Activated T-helper 9 cell treated with anti-CD3 and anti-CD28 coated beads, Interleukin-2, amount 50 U/mL, for 16 hours (primary cell): ENCODE data around the gene ACAA1.
"Not testable (repeated sequence)": the region's sequence is repeated elsewhere in the genome, so short reads cannot be mapped to it uniquely, and the experiment has no call there.

Source experiments
- DNase-seq: peaks from one replicate; pipeline ENCODE4 v3.0.0-alpha.2; 2020; ENCODE audit warnings: low read depth

Gene ACAA1, protein sequence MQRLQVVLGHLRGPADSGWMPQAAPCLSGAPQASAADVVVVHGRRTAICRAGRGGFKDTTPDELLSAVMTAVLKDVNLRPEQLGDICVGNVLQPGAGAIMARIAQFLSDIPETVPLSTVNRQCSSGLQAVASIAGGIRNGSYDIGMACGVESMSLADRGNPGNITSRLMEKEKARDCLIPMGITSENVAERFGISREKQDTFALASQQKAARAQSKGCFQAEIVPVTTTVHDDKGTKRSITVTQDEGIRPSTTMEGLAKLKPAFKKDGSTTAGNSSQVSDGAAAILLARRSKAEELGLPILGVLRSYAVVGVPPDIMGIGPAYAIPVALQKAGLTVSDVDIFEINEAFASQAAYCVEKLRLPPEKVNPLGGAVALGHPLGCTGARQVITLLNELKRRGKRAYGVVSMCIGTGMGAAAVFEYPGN

DNA sequence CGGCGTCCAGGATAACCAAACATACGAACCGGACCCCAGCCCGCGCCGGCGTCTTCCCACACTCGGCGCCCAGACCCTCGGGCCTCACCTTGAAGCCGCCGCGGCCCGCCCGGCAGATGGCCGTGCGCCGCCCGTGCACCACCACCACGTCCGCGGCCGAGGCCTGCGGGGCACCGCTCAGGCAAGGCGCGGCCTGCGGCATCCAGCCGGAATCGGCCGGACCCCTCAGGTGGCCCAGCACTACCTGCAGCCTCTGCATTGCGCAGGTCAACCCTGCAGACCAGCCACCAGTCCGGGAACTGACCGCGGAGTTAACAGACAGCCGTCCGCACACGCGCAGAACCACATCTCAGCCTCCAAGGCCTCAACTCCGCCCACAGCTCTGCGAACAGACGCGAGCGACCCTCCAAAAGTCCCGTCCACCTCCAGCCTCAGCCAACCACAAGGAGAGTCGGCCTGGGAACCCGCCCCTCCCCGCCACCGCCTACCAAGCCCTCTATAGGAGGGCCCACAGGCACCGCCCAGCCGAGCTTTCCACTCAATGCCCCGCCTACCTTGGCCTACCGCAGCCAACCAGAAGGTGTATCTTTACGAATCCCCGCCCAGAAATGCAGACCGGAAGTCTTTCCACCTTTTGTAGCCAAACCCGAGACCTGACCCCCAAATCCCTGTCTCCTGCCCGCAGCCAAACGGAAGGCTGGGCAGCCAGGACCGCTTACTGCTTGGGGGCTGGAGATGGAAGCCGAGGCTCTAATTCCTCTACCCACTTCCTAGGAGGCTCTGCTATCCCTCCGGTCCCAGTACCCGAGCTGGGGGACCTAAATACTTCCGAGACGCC lies at the start of gene ACAA1:
TSS of gene ACAA1 (minus strand) at position 351 of the 838 bp plus-strand sequence. CDS start at position 259, 92 bp downstream.
- peak; percentile 97 for DNase-seq

DNA sequence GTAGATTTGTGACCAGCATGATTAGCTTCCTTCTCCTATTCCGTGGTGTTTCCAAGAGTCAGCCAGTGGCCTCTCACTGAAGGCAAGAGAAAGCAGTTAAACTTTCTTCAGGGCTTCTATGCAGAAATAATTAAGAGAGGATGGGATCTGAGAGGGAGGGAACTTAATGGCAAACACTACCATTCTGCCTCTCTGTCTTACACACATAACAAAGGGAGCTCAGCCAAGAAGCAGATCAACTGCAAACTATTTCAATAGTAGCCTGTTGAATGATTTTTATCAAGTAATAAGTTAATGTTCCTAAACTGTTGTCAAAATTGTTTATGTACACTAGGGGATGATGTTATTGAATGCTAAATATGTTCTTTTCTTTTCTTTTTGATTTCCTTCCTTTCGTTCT lies 40.3 kb upstream of the ACAA1 start:
- DNase-seq = no peak

DNA sequence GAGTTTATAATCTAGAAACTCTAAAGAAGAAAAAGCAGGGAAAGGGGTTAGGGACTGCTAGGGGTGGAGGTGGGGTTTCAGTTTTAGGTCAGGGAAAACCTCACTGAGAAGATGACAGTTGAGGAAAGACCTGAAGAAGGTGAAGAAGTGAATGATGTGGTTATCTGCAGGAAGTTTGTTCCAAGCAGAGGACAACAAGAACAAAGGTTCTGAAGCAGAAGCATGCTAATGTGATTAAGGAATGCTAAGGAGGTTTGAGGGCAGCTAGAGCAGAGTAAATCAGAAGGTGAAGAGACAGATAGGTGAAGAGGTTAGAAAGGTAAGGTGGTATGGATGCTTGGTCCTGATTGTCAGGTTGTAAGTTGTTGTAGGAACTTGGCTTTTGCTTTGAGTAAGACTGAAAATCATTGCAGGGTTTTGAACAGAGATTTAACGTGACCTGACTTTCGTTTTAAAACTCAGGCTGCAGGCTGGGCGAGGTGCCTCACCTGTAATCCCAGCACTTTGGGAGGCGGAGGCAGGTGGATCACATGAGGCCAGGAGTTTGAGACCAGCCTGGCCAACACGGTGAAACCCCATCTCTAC lies 37.0 kb upstream of the ACAA1 start:
- no peak for DNase-seq

DNA sequence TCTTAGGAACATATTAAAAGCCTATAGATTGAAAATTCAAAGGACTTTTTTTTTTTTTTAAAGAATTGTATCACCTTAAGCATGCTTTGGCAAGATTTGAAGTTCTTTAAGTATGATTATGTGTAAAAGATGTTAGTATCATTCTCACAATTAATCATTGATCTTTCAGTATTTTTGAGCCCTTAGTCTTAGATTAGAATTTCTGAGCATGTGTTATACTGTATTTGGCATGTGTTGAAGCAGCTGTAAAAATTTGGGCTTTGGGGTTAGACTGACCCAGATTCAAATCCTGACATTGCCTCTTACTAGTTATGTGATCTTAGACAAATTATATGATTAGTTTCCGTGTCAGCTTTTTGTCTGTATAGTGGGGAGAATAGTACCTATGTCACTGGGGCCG lies 34.7 kb upstream of the ACAA1 start:
- no peak for DNase-seq

DNA sequence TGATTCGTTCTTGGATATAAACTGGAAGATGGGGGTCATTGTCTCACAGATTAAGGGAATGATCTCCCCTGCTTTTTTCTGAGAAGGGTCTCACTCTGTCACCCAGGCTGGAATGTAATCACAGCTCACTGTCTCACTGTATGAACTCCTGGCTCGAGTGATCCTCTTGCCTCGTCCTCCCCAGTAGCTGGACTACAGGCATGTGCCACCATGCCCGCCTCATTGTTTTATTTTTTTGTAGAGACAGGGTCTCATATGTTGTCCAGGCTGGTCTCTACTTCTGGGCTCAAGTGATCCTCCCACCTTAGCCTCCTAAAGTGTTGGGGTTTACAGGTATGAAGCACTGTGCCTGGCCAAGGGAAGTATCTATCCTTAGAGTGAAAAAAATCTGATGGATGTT lies 33.8 kb upstream of the ACAA1 start:
- no peak for DNase-seq

DNA sequence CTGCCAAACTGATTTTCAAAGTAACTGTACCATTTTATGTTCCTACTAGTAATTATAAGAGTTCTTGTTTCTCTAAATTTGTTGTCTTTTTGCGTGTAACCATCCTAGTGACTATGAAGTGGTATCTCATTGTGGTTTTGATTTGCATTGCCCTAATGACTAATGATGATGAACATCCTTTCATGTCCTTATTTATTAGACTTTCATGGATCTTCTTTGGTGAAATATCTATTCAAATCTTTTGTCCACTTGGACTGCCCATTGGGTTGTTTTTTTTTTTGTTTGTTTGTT lies 32.0 kb upstream of the ACAA1 start:
- DNase-seq = no peak

DNA sequence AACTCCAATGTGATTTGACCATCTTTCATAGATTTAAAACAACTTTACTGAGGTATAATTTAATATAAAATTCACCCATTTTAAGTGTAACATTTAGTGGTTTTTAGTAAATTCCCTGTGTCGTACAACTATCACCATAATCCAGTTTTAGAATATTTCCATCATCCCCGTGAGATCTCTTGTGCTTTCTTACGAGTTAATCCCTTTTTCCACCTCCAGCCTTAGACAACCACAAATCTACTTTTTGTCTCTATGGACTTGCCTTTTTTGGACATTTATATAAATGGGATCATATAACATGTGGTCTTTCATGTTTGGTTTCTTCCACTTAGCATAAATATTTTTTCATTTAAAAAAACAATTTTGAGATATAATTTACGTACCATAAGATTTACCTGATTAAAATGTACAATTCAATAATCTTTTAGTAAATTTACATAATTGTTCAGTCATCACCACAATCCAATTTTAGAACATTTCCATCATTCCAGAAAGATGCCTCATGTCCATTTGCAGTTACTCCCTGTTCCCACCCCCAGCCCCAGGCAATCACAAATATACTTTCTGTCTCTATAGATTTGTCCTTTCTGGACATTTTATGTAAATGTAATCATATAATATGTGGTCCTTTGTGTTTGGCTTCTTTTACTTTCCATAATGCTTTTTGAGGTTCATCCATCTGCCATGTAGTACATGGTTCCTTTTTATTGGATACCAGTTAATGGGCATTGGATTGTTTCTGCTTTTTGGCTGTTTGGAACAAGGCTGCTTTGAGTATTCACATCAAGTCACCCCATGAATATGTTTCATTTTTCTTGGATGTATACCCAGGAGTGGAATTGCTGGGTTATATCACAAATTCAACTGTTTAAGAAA lies 31.5 kb upstream of the ACAA1 start:
- DNase-seq = no peak

DNA sequence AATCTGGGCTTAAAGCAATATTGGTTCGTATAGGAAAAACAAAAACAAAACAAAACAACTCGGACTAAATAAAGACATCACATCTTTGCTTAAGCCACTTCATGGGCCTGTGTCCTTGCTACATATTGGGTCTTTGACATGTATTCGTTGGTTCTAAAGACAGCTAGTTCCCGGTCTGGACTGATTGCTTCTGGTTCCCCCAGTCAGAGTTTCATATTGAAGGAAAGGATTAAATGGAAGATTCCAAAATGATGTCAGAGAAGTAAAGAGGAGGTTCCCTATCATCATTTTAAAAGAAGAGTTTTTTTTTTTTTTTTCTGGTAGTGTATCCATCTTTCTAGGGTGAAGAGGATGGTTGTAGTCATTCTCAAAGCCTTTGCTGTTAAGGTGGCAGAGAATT lies 30.7 kb upstream of the ACAA1 start:
- DNase-seq = no peak

DNA sequence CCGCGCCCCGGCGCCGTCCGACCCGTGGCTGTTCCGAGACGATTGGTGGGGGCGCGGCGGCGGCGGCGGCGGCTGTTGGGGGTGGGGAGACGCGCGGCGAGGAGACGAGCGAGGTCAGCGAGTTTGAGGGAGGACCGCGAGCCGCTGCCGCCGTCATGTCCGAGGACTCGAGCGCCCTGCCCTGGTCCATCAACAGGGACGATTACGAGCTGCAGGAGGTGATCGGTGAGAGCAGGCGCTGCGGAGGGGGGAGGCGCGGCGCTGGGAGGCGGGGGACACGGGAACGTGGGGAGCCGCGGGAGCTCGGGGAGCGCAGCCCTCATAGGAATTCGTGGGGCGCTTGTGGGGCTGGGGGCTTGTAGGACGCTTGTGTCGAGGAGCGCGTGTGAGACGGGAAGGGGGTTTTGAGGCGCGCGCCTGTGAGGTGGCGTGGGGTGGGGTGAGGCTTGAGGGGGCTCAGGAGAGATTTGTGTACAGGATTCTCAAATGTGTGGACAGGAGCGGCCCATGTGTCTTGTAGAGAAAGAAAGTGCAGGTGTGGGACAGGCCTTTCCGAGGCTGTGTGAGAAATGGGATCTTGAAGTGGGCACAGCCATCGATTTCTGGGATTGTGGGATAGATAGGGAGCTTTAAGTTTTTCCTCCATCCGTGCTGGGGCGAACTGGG lies 28.9 kb upstream of the ACAA1 start:
- DNase-seq = peak; percentile 16

DNA sequence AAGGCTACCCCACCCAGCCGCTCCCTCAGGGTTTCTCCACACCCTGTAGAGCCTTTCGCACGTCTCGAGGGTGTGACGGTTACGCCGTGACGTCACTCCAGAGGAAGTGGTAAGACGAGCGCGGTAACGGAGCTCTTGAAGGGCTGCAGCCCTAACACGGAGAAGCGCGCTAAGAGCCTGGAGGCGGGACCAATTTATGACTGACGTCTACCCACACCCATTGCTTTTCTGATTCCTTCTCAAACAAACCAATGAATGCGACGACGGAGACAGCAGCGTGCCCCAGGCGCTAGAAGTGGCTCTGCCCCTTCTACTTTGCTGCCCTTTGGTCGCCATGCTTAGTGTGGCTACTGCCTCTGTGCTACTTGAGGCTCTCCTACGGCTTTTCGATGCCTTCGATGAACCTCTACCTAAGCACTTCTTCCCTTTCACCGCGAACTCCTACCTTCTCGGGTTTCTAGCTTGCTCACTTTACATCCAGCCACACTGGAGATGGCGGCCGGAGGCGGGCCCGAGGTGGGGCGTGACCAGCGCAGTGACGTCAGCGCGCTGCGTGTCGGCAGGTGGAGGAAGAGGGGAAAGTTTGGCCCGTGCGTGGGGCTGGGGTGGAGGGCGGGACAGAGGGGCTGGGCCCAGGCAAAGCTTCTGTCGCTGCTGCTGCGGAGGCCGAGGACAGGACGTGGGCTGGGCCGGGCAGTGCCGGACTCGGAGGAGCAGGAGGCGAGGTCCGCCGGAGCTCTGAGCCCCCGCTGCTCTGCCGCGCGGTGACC lies 28.2 kb upstream of the ACAA1 start, which contains the start of gene OXSR1:
TSS of gene OXSR1 (plus strand) at position 586 of the 770 bp plus-strand sequence. CDS start 340 bp downstream, outside the sequence.
- DNase-seq = peak; percentile 92

DNA sequence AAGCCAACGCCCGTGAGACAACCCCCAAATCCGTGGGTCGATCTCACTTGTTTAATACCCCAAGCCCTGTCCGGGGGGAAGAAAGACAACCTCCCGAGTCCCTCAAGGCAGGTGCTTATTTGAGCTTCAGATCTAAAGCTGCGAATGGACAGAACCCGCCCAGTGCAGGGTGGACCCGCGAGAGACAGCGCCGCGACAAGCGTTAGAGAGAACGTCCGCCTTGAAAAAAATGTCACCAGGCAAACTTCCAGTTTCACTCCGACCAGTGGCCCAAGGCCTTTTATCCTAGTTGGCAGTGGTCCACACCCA lies 27.7 kb upstream of the ACAA1 start:
- DNase-seq = no peak

DNA sequence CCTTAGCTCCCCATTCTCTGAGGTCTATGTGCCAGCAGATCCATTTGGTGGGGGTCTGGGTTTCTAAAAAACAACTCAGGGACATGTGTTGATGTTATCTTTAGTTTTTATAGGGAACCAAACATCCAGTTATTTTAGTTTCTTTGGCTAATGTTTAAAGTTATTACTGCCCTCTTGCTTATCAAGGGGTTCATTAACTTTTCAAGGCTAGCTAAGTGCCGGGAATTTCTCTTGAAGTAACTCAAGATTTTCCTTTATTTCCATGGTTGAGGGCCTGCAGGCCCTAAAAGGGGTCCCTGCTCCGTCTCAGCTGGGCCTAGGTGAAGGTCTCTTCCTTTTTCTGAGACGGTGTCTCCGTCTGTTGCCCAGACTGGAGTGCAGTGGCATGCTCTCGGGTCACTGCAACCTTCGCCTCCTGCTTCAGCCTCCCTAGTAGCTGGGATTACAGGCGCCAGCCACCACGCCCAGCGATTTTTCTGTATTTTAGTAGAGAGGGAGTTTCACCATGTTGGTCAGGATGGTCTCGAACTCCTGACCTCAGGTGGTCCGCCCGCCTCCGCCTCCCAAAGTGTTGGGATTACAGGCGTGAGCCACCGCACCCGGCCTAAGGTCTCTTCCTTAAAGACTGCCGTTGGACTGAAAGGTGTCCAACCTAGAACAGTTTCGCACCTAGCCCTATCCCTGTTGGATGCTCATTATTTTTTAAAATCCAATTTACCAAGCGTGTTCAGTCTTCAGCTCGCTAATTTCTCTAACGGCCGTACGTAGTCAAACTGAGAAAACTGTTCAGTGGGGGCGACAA lies 27.1 kb upstream of the ACAA1 start:
- DNase-seq = no peak

DNA sequence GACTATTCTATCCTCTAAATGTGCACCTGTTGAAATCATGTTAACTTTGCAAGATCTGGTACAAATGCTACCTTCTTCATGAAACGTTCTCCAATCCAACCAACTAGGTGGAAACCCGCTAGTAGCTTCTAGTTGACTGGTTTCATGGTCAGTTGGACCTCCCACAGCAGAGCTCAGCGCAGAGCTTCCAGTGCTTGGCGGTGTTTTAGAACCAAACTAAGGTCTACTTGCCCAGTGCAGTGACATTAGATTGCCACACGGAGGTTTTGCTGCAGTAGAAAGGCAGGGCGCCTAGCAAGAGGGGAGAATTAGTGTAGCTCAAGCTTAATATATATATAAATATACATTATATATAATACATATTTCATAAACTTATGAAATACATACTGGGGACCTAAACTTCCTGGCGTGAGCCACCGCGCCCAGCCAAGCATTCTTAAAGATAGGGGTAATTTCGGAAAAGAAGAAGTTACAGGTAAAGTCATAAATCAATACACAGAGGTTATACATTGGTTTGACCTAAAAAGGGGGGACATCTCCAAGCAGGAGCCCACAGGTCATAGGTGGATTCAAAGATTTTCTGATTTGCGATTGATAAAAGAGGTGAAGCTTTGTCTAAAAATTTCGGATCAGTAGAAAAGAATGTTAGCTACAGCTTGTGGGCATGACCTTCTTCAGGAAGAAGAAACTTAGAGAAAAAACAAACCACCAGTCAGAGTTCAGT lies 26.4 kb upstream of the ACAA1 start:
- no peak for DNase-seq

DNA sequence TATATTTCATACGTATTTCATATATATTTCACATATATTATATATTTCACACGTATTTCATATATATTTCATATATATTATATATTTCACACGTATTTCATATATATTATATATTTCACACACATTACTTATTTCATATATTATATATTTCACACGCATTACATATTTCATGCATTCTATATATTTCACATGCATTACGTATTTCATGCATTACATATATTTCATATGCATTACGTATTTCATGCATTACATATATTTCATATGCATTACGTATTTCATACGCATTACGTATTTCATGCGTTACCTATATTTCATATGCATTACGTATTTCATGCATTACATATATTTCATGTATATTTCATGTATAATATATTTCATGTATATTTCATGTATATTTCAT lies 23.8 kb upstream of the ACAA1 start:
- not testable (repeated sequence) for DNase-seq

DNA sequence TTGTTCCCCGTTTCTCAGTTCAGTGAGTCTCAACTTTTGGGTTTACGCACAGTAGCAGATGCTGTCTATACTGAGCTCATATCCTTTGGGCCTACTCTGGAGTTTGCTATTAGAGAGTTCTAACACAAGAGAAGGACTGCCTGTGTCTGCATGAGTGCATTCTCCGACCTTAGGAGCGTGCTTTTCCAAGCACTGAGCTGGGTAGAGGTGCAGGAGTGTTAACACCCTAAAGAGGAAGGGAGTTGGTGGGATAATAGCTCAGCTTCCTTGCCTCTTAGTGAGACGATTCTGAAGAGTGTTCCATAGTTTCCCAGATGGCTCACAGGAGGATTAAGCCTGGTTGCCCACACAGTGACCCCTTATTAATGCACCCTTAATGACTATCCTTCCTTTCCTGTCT lies 21.5 kb upstream of the ACAA1 start:
- no peak for DNase-seq

DNA sequence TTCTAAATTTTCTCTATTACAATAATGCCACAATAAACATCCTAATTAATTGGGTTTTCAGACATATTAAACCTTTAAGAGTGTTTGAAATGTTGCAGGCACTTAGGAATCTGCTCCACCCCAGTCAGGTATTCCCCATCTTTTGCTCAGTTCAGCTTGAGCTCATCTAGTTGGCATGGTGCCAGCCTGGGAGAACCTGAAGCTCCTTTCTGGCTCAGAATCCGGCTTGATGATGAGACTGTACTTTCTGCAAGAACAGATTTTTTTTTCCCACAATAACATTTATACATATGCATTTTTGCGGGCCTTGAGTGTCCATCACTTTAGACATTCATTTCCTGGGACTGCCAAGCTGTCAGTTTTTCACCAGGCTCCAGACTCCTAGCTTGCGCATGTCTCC lies 20.7 kb upstream of the ACAA1 start:
- DNase-seq = no peak

DNA sequence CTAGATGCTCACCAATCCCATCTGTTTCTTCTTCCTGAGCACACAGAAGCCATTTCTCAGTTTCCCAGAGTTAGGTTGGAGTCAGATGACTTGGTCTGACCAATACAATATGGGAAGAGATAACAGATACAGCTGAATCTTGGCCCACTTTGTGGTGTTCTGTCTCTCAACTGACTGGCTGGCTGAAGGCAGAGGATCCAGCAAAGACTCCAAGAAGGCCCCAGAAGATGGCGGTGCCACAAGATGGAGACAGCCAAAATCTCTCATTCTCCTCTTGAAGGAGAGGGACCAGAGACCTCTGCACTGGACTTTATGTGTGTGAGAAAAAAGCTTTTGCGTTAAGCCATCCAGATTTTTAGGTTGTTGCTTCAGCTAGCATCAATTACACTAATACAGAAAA lies 20.2 kb upstream of the ACAA1 start:
- no peak for DNase-seq

DNA sequence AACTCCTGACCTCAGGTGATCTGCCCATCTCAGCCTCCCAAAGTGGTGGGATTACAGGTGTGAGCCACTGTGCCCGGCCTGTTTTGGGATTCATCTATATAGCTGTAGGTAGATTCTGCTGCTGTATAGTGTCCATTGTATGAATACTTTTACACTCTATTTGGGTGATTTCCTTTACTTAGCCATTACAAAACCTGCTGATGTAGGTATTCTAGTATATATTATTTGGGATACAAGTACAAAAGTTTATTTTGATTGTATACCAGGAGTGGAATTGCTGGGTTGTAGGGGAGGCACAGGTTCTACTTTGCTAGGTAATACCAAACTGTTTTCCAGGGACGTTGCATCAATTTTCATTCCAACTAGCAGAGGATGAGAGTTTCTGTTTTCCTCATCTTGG lies 18.9 kb upstream of the ACAA1 start:
- DNase-seq = no peak

DNA sequence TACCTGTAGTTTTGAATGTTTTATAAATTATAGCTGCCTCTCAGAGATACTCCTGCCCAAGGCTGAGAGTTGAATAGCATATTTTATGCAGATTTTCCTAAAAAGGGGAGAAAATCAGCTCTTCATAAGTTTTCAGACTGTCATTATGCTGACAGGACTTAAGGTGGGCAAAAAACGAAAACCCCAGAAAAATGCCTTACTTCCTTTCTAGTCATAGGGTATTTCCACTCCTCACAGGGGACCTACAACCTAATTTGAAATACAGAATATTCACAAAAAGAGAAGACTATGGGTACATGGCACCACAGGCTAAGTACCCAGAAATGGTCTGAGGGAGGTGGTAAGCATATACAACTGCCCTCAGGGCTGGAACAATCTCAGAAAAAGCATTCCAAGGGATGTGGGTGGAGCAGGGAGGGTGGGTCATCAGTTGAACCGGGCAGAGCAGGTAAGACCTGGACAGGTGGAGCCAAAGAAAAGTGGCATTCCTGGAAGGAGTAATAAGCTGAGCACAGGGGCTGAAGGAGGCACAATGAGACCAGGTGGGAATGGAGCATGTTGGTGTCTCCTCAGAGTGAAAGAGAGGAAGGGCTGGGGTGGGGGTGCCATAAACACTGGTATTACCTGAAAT lies 17.8 kb upstream of the ACAA1 start:
- no peak for DNase-seq
